Spleen (tissue), 11 donors: ENCODE data around the gene NHSL1. TPM values are rescaled to one million over a fixed set of nuclear protein-coding genes. Genes with fewer than 3 reads are reported as not detected.

Source experiments
- DNase-seq: peaks from one replicate; pipeline ENCODE4 v3.0.0-alpha.2; 2020
- H3K27ac ChIP-seq, 8 donors: fragments of 200-600 bp; sonication (generic) in 7 of 8; 1 replicate in 4 of 8; 2 replicates in 4 of 8; pipeline versions ENCODE4 v1.5.0 to v1.8.0; 2016 to 2021; ENCODE audit warnings: inconsistent platforms in 4 of 8, mild to moderate bottlenecking in 4 of 8, moderate library complexity in 1 of 8
- H3K27me3 ChIP-seq, 7 donors: fragments of 200-600 bp; sonication (generic) in 6 of 7; replicated peaks in 1 of 7; 1 replicate in 4 of 7; 2 replicates in 3 of 7; pipeline versions ENCODE4 v1.5.0 to v1.8.0; 2016 to 2021; ENCODE audit warnings: inconsistent platforms in 3 of 7, mild to moderate bottlenecking in 1 of 7
- H3K36me3 ChIP-seq, 6 donors: fragments of 200-600 bp; sonication (generic) in 5 of 6; 1 replicate in 4 of 6; 2 replicates in 2 of 6; pipeline versions ENCODE4 v1.5.0 to v1.8.0; 2016 to 2021; ENCODE audit warnings: inconsistent platforms in 2 of 6
- H3K4me1 ChIP-seq, 6 donors: fragments of 200-600 bp; sonication (generic) in 5 of 6; 1 replicate in 3 of 6; 2 replicates in 3 of 6; pipeline versions ENCODE4 v1.5.0 to v1.8.0; 2016 to 2021; ENCODE audit warnings: inconsistent platforms in 3 of 6
- H3K4me3 ChIP-seq, 8 donors: fragments of 200-600 bp; sonication (generic) in 7 of 8; 1 replicate in 4 of 8; 2 replicates in 4 of 8; pipeline versions ENCODE4 v1.5.0 to v1.8.0; 2016 to 2021; ENCODE audit warnings: inconsistent platforms in 4 of 8, mild to moderate bottlenecking in 4 of 8, moderate library complexity in 2 of 8
- H3K9me3 ChIP-seq, 8 donors: fragments of 200-600 bp; sonication (generic) in 7 of 8; 1 replicate in 4 of 8; 2 replicates in 4 of 8; pipeline versions ENCODE4 v1.5.0 to v1.8.0; 2016 to 2021; ENCODE audit warnings: inconsistent platforms in 4 of 8
- CTCF ChIP-seq, 11 experiments: fragments of 200-600 bp in 7 of 11; fragments of 450-650 bp in 4 of 11; sonication (generic) in 4 of 11; IDR thresholded peaks in 8 of 11; conservative IDR thresholded peaks in 3 of 11; 1 replicate in 7 of 11; 2 replicates in 4 of 11; pipeline versions ENCODE4 v1.4.0 to v1.8.0; 2016 to 2021; ENCODE audit warnings: antibody characterized with exemption in 11 of 11, inconsistent platforms in 4 of 11, mild to moderate bottlenecking in 1 of 11
- POLR2A ChIP-seq, 3 donors: fragments of 450-650 bp; IDR thresholded peaks; one replicate each; pipeline ENCODE4 v1.5.1; 2017; ENCODE audit warnings: antibody characterized with exemption in 3 of 3, mild to moderate bottlenecking in 1 of 3
- POLR2AphosphoS5 ChIP-seq, 3 donors: sonication (generic); formaldehyde crosslinking; IDR thresholded peaks; one replicate each; pipeline ENCODE4 v1.5.1; 2017; ENCODE audit warnings: antibody characterized with exemption in 3 of 3
- WGBS, 5 donors: extraction: QIAGEN DNeasy Blood & Tissue Kit in 3 of 5; methylation state at CpG; one replicate each; pipeline versions ENCODE4 v1.1.5 to v1.1.7; 2013 to 2018; 5-methylcytosine and 5-hydroxymethylcytosine counted together
- intact Hi-C: fragments of 100-400 bp; cut with DNase I; formaldehyde crosslinking; loops from one replicate; pipeline ENCODE4 v1.15.0; 2023; ENCODE audit warnings: low total_unique reads
- polyA plus RNA-seq, 3 donors: library from polyadenylated mRNA; stranded (reverse); fragments of 200-250 nt; gene quantifications; one replicate each; pipeline ENCODE4 v1.2.1, GENCODE V29; 2013
- total RNA-seq, 7 donors: library from RNA; depleted of rRNA in 3 of 7; stranded (reverse); fragments of >200 nt in 3 of 7; fragmentation: NEBNext Ultra II Directional in 4 of 7; extraction: Animal tissue kit (Norgen Biotek cat#: 25700) in 4 of 7; gene quantifications; one replicate each; pipeline versions ENCODE4 v1.1.0 to v1.2.1, GENCODE V29; 2016 to 2021
- donor health status: healthy with polysubstance abuse.
- donor health status: DM: no; HTN: no; CAD: no; lungs with moderate emphysema.
- donor health status: DM: no; HTN: no; CAD: no.
- donor health status: Bipolar disorder and iron deficiency.
- donor health status: healthy.
- donor health status: DM: no; HTN: no; CAD: no.
- donor health status: DM: yes; HTN: yes; CAD: no.

The NHSL1 gene
- total and polyA plus RNA-seq, 10 donors, result 0.39 to 14.0 (median 6.7) TPM

GRCh38 chr6:138533667-138534066 lies 34.4 kb upstream of the NHSL1 start:
- DNase-seq, result no peak

GRCh38 chr6:138531387-138531786 lies 32.1 kb upstream of the NHSL1 start:
- Histone ChIP-seq H3K27me3 (no peaks in the 10 kb centered on the region), H3K4me3 (no peak overlapping the region), H3K27ac (no peak overlapping the region), H3K36me3 (no peaks in the 10 kb centered on the region), H3K9me3 (no peaks in the 10 kb centered on the region), H3K4me1 (no peaks in the 10 kb centered on the region)
- intact Hi-C loops, result no loop called here
- WGBS, 5 donors, result 90 to 100% (median 93%) methylated on average over 2 of the region's 2 CpGs
- DNase-seq, result no peak
- TF ChIP-seq POLR2A (IDR thresholded peaks at IDR 0.05) (no peak), CTCF (IDR thresholded peaks at IDR 0.05 in 8 of 11, conservative IDR thresholded peaks at IDR 0.05 in 3 of 11) (no peak), POLR2AphosphoS5 (IDR thresholded peaks at IDR 0.05) (no peak)

More at GRCh38 chr6:138533667-138534066, 34.4 kb upstream of the NHSL1 start:
- intact Hi-C loops, result no loop called here
- no peaks in the 10 kb centered on the region for H3K36me3 ChIP-seq
- TF ChIP-seq POLR2AphosphoS5 (IDR thresholded peaks at IDR 0.05) (no peak), CTCF (IDR thresholded peaks at IDR 0.05 in 8 of 11, conservative IDR thresholded peaks at IDR 0.05 in 3 of 11) (no peak), POLR2A (IDR thresholded peaks at IDR 0.05) (no peak)
- WGBS, 5 donors, result 70 to 91% (median 72%) methylated on average over 2 of the region's 2 CpGs
- no peaks in the 10 kb centered on the region for H3K4me1 ChIP-seq
- no peak overlapping the region for H3K4me3 ChIP-seq
- H3K9me3 ChIP-seq, result no peaks in the 10 kb centered on the region
- no peak overlapping the region for H3K27ac ChIP-seq
- H3K27me3 ChIP-seq, result no peaks in the 10 kb centered on the region

- no peak overlapping the region for H3K4me3 ChIP-seq
- intact Hi-C loops, result no loop called here
- no peak for DNase-seq
- no peaks in the 10 kb centered on the region for H3K36me3 ChIP-seq
- no peaks in the 10 kb centered on the region for H3K27me3 ChIP-seq
- no peaks in the 10 kb centered on the region for H3K9me3 ChIP-seq
- H3K4me1 ChIP-seq, result no peaks in the 10 kb centered on the region
- no peak overlapping the region for H3K27ac ChIP-seq
- WGBS, 5 donors, result 87 to 99% (median 92%) methylated on average over 3 of the region's 3 CpGs
- no peak for TF ChIP-seq CTCF (IDR thresholded peaks at IDR 0.05 in 8 of 11, conservative IDR thresholded peaks at IDR 0.05 in 3 of 11)
- no peak for TF ChIP-seq POLR2A (IDR thresholded peaks at IDR 0.05)
- no peak for TF ChIP-seq POLR2AphosphoS5 (IDR thresholded peaks at IDR 0.05)
Observed at GRCh38 chr6:138529478-138529877, 30.2 kb upstream of the NHSL1 start.

- Histone ChIP-seq H3K4me1 (no peaks in the 10 kb centered on the region), H3K4me3 (no peak overlapping the region), H3K36me3 (no peaks in the 10 kb centered on the region), H3K27me3 (no peaks in the 10 kb centered on the region), H3K27ac (no peak overlapping the region), H3K9me3 (no peaks in the 10 kb centered on the region)
- DNase-seq, result no peak
- intact Hi-C loops, result no loop called here
- 89 to 92% (median 91%) methylated on average over 2 of the region's 2 CpGs for WGBS, 5 donors
- TF ChIP-seq CTCF (IDR thresholded peaks at IDR 0.05 in 8 of 11, conservative IDR thresholded peaks at IDR 0.05 in 3 of 11) (no peak), POLR2A (IDR thresholded peaks at IDR 0.05) (no peak), POLR2AphosphoS5 (IDR thresholded peaks at IDR 0.05) (no peak)
Observed at GRCh38 chr6:138528956-138529355, 29.7 kb upstream of the NHSL1 start.
